ENCODE data around the gene YTHDF2. TPM values are rescaled to one million over a fixed set of nuclear protein-coding genes. Genes with fewer than 3 reads are reported as not detected.
A peak's percentile ranks its signal among the peaks of the same experiment; 100 is the strongest.

YTHDF2 gene
- total and polyA plus RNA-seq, 9 of the 15 experiments (the other 6 are each of a cell fraction or from before 2014, with no cell fraction given) = 41.0 to 111 (median 83.3) TPM

- ChIA-PET POLR2A (interaction anchor here (2.2 to 2.9 kb wide), 2 partner anchors 8 to 96 kb away, joined by 8 to 11 read pairs; partner anchors contain the start of genes RNU11 and YTHDF2), CTCF (ENCODE audit: low intra/inter-chr PET ratio) (no interaction called here)
- Histone ChIP-seq H3K4me2 (ENCODE audit: insufficient read depth, low read length) (peak overlapping the region; percentile 20; the same call in 1 of the 2 replicates), H3K27me3 (ENCODE audit: control insufficient read depth in 2 of 2, insufficient read depth in 2 of 2, low read length in 2 of 2) (no peaks in the 10 kb centered on the region), H3K4me1 (replicated peaks in 1 of 2; ENCODE audit: control insufficient read depth in 2 of 2, insufficient read depth in 2 of 2, low read length in 2 of 2) (peaks cover 24 to 29% of the 10 kb centered on the region in 2 experiments), H3K27ac (ENCODE audit: extremely low read depth, low read depth, low read length) (no peak overlapping the region), H3K9ac (ENCODE audit: insufficient read depth in 1 of 2, low read depth in 2 of 2, low read length in 2 of 2) (peak overlapping the region in 1 of 2 experiments; percentile 17; a peak in 1 of 4 replicates), H3K79me2 (ENCODE audit: control insufficient read depth, insufficient read depth, low read length) (peaks cover 100% of the 10 kb centered on the region), H3K4me3 (peak overlapping the region; percentile 1; the same call in 1 of the 2 replicates), H3K9me3 (replicated peaks; ENCODE audit: control insufficient read depth, insufficient read depth, low read depth, low read length) (no peaks in the 10 kb centered on the region), H4K20me1 (replicated peaks; ENCODE audit: control insufficient read depth, insufficient read depth, low read length) (peaks cover 46% of the 10 kb centered on the region), H2AFZ (ENCODE audit: low read depth, low read length) (no peak overlapping the region), H3K9me1 (ENCODE audit: control insufficient read depth, insufficient read depth, low read length) (peaks cover 3% of the 10 kb centered on the region), H3K36me3 (ENCODE audit: control insufficient read depth, insufficient read depth, low read length) (peaks cover 85% of the 10 kb centered on the region)
- 55% methylated on average over 4 of the region's 4 CpGs for WGBS (ENCODE audit: insufficient coverage, low coverage, missing lambda C conversion rate)
- ATAC-seq (no peak), FAIRE-seq (no peak), DNase-seq (ENCODE audit: extremely low read depth in 1 of 4, low spot score in 3 of 4) (no peak)
- intact Hi-C loops (cut with micrococcal nuclease) (no loop called here), in situ Hi-C loops (cut with MboI) (no loop called here)
- BruUV-seq (replicated peaks) = no TSS peak
- TF ChIP-seq TEAD1 (CRISPR knock-in tag; IDR thresholded peaks at IDR 0.05) (peak in 1 of 2 experiments; percentile 9; a peak in 1 of 4 replicates), SRSF7 (optimal IDR thresholded peaks at IDR 0.05; ENCODE audit: low read depth, low read length) (no peak), NONO (IDR thresholded peaks at IDR 0.05; ENCODE audit: low read depth in 2 of 2, low read length in 1 of 2) (no peak), ILF3 (IDR thresholded peaks at IDR 0.05; ENCODE audit: borderline replicate concordance) (peak; percentile 64; the same call in 1 of the 2 replicates), FOXO4 (CRISPR knock-in tag; IDR thresholded peaks at IDR 0.05) (no peak), ETV5 (CRISPR knock-in tag; IDR thresholded peaks at IDR 0.05; ENCODE audit: low read depth) (no peak), RERE (CRISPR knock-in tag; IDR thresholded peaks at IDR 0.05; ENCODE audit: borderline replicate concordance) (no peak), POLR2AphosphoS5 (IDR thresholded peaks at IDR 0.05; ENCODE audit: control insufficient read depth, insufficient read depth, low read depth, low read length) (peak; percentile 51; the same call in 1 of the 2 replicates), PYGO2 (tag; IDR thresholded peaks at IDR 0.05) (no peak), MLLT1 (IDR thresholded peaks at IDR 0.05) (peak in 1 of 2 experiments; percentile 58; a peak in 2 of 4 replicates), NR0B1 (IDR thresholded peaks at IDR 0.05; ENCODE audit: partially characterized antibody) (no peak)
Measured at GRCh38 chr1:28744184-28744583, 7.4 kb downstream of the YTHDF2 start.
